ENCODE data around the gene PALLD. TPM values are rescaled to one million over a fixed set of nuclear protein-coding genes. Genes with fewer than 3 reads are reported as not detected.
A peak's percentile ranks its signal among the peaks of the same experiment; 100 is the strongest.

PALLD gene
- total RNA-seq, 1 donor from 2014 or later, result 179 TPM

DNA sequence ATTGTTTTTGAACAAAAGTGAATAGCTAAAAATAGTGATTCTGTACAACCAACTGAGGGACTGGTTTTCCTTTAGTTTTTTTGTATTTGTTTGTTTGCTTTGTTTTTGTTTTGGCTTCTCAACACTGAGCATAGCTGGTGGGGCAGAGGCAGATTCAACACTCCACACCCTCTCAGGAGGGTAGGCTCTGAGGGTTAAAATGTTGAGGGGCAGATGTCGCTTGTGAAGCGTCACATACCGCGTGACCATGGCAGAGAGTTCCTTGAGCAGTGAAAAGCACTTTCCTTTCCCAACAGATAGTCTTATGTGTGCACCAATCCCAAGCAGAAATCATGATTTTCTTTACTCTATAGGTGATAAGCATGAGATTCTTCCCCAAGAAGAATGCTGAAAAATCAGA is 155.0 kb downstream of the PALLD start:
- Histone ChIP-seq H3K9me3 (no peaks in the 10 kb centered on the region), H3K27ac (no peak overlapping the region), H3K27me3 (no peaks in the 10 kb centered on the region), H3K4me3 (no peak overlapping the region), H3K4me1 (no peaks in the 10 kb centered on the region), H3K36me3 (no peaks in the 10 kb centered on the region)
- TF ChIP-seq, protein P1, sequence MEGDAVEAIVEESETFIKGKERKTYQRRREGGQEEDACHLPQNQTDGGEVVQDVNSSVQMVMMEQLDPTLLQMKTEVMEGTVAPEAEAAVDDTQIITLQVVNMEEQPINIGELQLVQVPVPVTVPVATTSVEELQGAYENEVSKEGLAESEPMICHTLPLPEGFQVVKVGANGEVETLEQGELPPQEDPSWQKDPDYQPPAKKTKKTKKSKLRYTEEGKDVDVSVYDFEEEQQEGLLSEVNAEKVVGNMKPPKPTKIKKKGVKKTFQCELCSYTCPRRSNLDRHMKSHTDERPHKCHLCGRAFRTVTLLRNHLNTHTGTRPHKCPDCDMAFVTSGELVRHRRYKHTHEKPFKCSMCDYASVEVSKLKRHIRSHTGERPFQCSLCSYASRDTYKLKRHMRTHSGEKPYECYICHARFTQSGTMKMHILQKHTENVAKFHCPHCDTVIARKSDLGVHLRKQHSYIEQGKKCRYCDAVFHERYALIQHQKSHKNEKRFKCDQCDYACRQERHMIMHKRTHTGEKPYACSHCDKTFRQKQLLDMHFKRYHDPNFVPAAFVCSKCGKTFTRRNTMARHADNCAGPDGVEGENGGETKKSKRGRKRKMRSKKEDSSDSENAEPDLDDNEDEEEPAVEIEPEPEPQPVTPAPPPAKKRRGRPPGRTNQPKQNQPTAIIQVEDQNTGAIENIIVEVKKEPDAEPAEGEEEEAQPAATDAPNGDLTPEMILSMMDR (IDR thresholded peaks at IDR 0.05), result no peak
- DNase-seq (no peak), ATAC-seq (no peak)
- intact Hi-C loops (cut with DNase I), result no loop called here

DNA sequence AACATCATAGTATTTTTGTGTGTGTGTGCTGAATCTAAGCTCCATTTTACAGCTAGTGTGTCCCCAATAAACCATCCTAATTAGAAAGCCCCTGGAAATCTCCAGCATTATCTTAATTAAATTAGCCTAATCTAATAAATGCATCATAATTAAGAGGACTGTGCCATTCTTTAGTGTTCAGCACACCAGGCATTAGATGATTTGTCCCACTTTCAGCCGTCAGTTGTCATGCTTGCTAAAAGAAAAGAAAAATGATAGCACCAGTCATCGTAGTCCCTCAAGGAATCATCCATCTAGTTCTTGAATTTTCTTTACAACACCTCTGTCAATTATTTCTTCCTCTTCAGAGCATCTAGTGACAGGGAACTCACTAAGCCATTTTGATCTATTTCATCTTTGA is 155.9 kb downstream of the PALLD start:
- TF ChIP-seq, protein P1 (IDR thresholded peaks at IDR 0.05), result no peak
- ATAC-seq, result no peak
- Histone ChIP-seq H3K4me1 (no peaks in the 10 kb centered on the region), H3K27ac (no peak overlapping the region), H3K36me3 (no peaks in the 10 kb centered on the region), H3K4me3 (no peak overlapping the region), H3K27me3 (no peaks in the 10 kb centered on the region), H3K9me3 (no peaks in the 10 kb centered on the region)
- intact Hi-C loops (cut with DNase I), result no loop called here
- no peak for DNase-seq

DNA sequence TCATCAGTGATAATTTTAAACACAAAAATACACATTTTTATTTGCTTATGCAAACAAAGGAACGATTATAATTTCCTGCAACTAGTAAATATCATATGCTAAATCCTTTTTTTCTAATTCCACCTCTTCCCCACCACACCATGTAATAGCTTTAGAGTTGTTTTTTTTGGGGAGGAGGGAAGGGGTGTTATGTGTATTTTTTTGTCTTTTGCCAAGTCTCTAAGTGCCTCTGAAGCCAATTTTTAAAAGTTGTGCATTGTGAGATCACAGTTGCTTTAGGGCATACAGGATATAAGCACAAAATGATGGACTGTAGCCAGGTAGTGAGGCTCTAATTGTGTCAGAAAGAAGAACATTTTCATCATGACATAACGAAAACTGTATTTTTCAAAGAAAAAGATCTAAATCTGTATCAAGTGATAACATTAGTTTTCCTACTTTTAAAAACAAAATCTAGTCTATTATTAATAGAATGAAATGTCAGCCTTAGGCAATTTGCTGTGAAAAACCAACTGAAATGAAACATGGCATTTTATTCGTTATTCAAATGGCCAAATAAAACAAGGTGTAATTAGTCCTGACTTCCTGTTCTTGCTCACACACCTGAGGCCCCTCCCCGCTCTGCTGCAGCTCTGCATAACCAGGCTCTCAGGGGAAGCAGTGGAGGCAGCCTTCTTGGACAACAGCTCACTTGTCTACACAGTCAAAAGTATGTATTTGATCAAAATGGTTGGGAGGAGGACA is 157.4 kb downstream of the PALLD start:
- Histone ChIP-seq H3K9me3 (no peaks in the 10 kb centered on the region), H3K27me3 (no peaks in the 10 kb centered on the region), H3K4me1 (no peaks in the 10 kb centered on the region), H3K36me3 (no peaks in the 10 kb centered on the region), H3K4me3 (no peak overlapping the region), H3K27ac (no peak overlapping the region)
- DNase-seq (no peak), ATAC-seq (peak; percentile 77)
- TF ChIP-seq, protein P1 (IDR thresholded peaks at IDR 0.05), result no peak
- intact Hi-C loops (cut with DNase I), result no loop called here

DNA sequence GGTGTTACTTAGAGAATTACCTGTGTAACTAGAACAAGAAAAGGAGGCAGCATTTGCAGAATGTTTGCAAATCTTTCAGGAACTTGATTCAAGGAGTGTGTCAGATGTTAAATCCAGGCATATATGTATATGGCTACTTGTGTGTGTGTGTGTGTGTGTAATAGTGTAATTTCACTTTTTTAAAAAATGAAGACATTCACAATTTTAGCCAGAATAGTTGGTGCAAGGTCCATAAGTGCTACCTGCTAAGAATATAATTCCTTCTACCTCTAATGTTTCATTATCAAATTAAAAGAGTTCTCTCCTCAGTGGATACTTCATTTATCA is 158.0 kb downstream of the PALLD start:
- H3K36me3 ChIP-seq, result no peaks in the 10 kb centered on the region
- intact Hi-C loops (cut with DNase I), result no loop called here
- H3K9me3 ChIP-seq, result no peaks in the 10 kb centered on the region
- ATAC-seq, result no peak
- no peak overlapping the region for H3K4me3 ChIP-seq
- TF ChIP-seq, protein P1 (IDR thresholded peaks at IDR 0.05), result no peak
- H3K27me3 ChIP-seq, result no peaks in the 10 kb centered on the region
- H3K4me1 ChIP-seq, result no peaks in the 10 kb centered on the region
- no peak for DNase-seq
- no peak overlapping the region for H3K27ac ChIP-seq

DNA sequence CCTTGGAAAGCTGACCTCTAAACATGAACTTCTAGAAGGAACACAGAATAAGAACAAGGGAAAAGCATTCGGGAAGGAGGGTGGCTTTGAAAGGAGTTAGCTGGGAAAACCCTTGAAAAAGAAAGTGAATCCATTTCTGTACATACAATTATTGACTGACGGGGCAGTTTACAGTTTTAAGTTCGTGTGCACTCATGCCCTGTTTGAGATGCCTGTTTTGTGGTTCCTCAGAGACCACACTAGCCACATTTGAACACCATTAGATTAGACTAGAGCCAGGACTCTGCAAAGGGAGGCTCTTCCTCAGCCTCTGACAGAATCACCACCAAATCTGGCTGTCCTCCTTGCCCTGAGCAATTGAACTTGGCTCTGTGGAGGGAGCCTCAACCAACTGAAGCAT is 158.3 kb downstream of the PALLD start:
- ATAC-seq (no peak), DNase-seq (no peak)
- TF ChIP-seq, protein P1 (IDR thresholded peaks at IDR 0.05), result no peak
- Histone ChIP-seq H3K36me3 (no peaks in the 10 kb centered on the region), H3K27me3 (no peaks in the 10 kb centered on the region), H3K27ac (no peak overlapping the region), H3K9me3 (no peaks in the 10 kb centered on the region), H3K4me3 (no peak overlapping the region), H3K4me1 (no peaks in the 10 kb centered on the region)
- intact Hi-C loops (cut with DNase I), result no loop called here

All from upper lobe of right lung (tissue), 1 donor.